HG02763 (cell line): ENCODE data around the gene RTKN.

Experiments
- ATAC-seq: cut with Tn5 transposase; IDR thresholded peaks from one replicate; pipeline ENCODE4 v1.9.1; 2021; ENCODE audit warnings: mild to moderate bottlenecking, moderate library complexity; ENCODE audit not compliant: unreplicated experiment

The RTKN gene

DNA sequence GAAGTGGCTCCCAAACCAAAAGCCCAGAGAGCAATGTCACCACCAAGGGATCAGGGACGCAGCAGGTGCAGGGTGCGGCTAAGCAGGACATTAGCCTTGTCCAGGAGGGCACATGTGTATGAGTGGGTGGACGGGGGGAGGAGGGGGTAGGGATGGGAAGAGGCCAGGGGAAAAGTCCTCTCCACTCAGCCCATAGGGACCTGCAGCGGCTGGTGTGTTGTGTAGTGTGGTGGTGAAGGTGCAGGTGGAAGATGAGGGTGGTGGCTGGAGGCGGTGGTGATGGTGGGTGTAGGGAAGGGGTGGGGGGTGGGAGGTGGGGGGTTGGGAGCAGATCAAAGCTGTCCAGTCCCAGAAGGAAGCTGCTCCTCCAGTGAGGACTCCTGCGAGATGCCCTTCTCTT lies 24.0 kb downstream of the RTKN start:
- no peak for ATAC-seq

GRCh38 chr2:74417197-74417596 lies 24.5 kb downstream of the RTKN start:
- no peak for ATAC-seq

GRCh38 chr2:74416778-74417177 lies 25.0 kb downstream of the RTKN start:
- ATAC-seq, result no peak

DNA sequence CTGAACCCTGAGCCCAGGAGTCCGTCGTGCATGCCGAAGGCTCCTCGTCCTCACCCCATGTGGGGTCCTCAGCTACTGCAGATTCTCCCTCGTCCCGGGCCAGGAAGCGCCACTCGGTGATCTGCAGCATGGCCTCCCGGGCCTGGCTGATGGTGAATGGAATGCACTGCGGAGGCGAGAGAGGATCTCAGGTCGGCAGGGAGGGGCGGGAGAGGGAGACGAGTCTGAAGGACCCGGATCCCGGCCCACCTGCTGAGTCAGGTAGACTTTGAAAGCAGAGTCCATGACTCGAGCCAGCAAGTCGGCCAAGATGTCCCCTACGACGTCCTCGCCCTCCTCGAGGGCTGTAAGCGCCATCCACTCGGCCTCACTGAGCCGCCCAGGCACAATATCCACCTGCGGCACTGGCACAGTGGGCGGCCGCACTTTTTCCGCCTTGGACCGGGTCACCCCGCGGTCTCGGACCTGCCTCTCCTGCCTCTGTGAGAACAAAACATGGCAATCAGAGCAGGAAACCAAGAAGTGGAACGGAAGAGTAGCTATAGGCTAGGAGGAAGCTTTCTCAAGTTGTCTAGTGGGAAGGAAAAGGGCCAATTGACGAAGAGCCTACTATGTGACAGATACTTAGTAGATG lies 25.9 kb downstream of the RTKN start:
- no peak for ATAC-seq

GRCh38 chr2:74414881-74415761 lies 26.6 kb downstream of the RTKN start:
- no peak for ATAC-seq

DNA sequence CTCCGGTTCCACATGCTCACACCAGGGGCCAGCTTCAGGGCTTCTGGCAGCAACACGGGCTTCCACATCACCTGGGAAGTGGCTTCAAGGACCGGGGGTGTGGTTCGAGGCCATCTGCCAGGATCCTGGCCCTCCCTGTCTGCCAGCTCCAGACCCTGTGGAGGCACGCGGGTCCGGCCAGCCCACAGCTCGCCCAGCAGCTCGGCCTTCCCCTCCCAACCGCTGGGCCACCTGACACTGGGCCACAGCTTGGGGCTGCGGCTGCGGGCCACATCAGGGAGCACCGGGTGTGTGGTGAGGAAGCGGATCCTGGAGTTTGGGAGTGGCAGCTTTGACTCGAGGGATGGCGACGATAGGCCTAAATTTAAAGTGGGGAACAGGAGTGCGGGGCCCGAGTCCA lies 27.3 kb downstream of the RTKN start:
- no peak for ATAC-seq

- no peak for ATAC-seq
Observed at GRCh38 chr2:74413001-74413698, 28.6 kb downstream of the RTKN start.

GRCh38 chr2:74407682-74408081 lies 34.1 kb downstream of the RTKN start:
- ATAC-seq, result no peak

GRCh38 chr2:74406035-74406434 lies 35.7 kb downstream of the RTKN start:
- no peak for ATAC-seq

DNA sequence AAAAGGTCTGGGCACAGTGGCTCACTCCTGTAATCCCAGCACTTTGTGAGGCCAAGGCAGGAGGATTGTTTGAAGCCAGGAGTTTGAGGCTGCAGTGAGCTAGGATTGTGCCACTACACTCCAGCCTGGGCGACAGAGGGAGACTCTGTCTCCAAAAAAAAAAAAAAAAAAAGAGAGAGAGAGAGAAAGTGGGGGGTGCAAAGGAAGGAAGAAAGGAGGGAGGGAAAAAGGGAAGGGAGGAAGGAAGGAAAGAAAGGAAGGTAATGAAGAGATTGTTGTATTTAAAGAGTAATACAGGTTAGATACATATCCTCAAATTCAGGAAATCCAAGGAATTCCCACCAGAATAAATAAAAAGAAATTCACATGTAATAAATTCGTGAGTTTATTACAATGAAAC lies 39.8 kb downstream of the RTKN start:
- no peak for ATAC-seq

GRCh38 chr2:74399785-74400184 lies 42.0 kb downstream of the RTKN start:
- ATAC-seq, result no peak

GRCh38 chr2:74396149-74396548 lies 45.6 kb downstream of the RTKN start:
- no peak for ATAC-seq

- ATAC-seq, result no peak
Observed at GRCh38 chr2:74393525-74393924, 48.2 kb downstream of the RTKN start.

DNA sequence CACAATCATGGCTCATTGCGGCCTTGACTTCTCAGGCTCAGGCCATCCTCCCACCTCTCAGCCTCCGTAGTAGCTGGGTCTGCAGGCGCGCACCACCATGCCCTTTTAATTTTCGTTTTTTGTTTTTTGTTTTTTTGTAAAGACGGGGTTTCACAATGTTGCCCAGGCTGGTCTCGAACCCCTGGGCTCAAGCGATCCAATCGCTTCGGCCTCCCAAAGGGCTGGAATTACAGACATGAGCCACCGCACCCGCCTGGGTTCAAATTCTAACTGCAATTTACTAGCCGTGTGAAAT lies 49.3 kb downstream of the RTKN start:
- no peak for ATAC-seq

DNA sequence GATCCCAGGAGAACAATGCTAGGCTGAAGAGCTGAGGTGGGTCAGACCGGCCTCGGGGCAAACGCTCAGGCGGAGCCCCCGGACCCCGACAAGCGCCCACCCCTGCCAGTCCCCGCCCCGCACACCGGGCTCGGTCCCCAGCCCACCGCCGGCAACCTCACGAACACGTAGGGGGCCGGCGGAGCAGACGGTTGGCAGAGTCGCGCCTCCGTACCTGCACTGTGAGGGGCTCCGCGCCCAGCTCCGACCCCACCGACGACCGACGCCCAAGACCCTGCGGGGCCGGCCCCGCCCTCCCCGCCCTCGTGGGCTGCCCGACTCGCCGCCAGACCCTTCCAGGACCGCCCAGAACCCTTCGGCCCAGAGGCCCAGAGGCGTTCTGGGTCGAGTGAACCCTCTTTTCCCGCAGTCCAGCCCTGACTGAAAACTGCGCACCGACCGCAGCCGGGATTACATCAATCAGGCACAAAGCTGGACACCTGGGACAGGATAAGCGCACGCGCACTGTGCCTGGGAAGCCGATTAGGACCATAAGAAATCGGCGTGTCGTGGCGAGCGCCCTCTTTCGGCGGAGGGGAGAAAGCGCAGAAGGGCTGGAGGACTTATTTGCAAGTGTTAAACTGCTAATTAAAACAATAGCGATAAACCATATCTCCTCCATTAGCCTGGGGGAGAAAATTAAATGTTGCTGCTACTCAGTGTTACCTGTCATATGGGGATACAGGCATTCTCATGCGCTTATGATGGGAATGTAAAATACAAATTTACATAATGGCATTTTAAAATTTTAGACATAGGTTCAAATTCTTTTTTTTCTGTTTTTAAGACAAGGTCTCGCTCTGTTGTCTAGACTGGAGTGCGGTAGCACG lies 49.9 kb downstream of the RTKN start:
- peak; percentile 73 for ATAC-seq

GRCh38 chr2:74391209-74391579 lies 50.5 kb downstream of the RTKN start:
- ATAC-seq, result peak; percentile 18

DNA sequence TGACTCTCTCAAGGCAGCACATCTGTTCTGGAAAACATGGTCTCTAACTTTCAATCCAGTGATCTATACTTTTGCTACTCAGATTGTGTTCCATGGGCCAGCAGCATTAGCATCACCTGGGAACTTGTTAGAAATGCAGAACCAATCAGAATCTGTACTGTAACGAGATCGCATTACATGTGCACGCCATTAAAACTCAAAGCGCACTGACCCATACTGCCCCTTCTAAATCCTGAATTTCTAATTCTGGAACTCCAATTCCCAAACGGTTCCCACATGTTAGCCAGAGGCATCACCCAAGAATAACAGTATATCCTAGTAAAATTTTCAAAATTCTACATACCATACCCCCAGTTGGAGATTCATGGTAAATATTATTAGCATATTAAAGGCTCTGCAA lies 51.1 kb downstream of the RTKN start:
- no peak for ATAC-seq

- ATAC-seq, result no peak
Observed at GRCh38 chr2:74387346-74387745, 54.4 kb downstream of the RTKN start.

DNA sequence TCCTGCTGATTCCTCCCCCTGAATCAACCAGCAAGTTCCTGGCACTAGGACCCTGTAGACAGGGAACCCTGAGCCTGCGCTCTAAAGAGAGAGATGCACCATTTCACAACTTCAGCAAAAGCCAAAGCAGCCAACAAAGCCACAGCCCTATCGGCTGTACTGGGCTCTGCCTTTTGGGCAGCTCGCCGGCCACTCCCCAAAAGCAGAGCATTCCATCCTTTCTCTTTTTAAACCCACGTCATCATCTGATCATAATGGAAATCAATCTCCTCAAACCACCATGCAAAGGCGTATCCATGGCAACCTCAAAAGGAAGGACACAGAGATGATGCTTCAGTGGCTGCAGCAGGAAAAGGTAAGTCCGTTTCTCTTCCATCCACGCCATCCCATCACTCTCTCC lies 56.3 kb downstream of the RTKN start:
- ATAC-seq, result no peak

GRCh38 chr2:74384051-74384450 lies 57.7 kb downstream of the RTKN start:
- ATAC-seq, result no peak

- no peak for ATAC-seq
Observed at GRCh38 chr2:74383254-74383653, 58.5 kb downstream of the RTKN start.
